ENCODE results near the gene ADM2. TPM values are rescaled to one million over a fixed set of nuclear protein-coding genes. Genes with fewer than 3 reads are reported as not detected.

The ADM2 gene
- total and polyA plus RNA-seq, 2 of the 13 experiments (the other 11 are each of a cell fraction or from before 2014, with no cell fraction given) = 1.2 to 3.0 TPM

DNA sequence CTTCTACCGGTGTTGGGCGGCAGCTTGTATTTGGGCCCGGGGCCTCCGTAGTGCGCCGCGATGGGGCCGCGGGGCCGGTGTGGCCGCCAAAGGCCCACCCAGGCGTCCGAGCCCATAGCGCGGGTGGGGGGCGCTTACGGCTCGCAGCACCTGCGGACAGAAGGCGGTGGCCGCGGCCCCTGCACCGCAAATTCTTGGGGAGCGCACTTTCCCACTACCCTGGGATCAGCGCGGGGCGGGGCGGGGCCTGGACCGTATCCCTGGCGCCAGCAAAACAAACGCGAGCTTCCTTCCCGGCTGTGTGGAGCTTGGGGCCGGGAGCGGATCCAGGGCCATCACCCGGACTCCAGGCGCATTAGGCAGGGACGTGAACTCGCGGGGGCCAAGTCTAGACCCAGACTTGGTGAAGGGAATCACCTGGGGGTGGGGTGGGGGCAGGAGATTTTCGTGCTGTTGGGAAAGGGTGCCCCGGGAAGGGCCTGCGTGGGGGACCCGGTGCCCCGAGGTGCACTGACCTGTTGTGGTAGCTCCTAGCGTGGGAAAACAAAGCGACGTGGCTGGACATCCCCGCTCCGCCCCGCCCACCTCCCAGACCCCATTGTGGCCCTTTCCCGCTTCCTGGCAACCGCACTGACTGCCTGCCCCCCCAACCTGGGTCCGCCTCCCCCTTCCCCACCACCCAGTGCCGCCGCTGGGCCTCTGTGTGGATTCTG, 50.8 kb downstream of the ADM2 start (continued):
- TF ChIP-seq TCF12 (IDR thresholded peaks at IDR 0.05) (no peak), TCF12 (CRISPR knock-in tag; IDR thresholded peaks at IDR 0.05) (no peak), ZNF280D (CRISPR knock-in tag; IDR thresholded peaks at IDR 0.05) (no peak), ZKSCAN1 (IDR thresholded peaks at IDR 0.05; ENCODE audit: low read length) (no peak), IKZF1 (IDR thresholded peaks at IDR 0.05) (no peak), EP300 (IDR thresholded peaks at IDR 0.05; ENCODE audit: low read depth in 2 of 2, low read length in 2 of 2) (no peak), EP300 (CRISPR knock-in tag; IDR thresholded peaks at IDR 0.05; ENCODE audit: borderline replicate concordance) (no peak), ATF7 (IDR thresholded peaks at IDR 0.05) (no peak), ATF7 (CRISPR knock-in tag; IDR thresholded peaks at IDR 0.05) (no peak), ZNF326 (CRISPR knock-in tag; IDR thresholded peaks at IDR 0.05; ENCODE audit: borderline replicate concordance) (no peak), KAT2B (IDR thresholded peaks at IDR 0.05; ENCODE audit: borderline replicate concordance, low read depth, low read length) (no peak), ZNF3 (CRISPR knock-in tag; IDR thresholded peaks at IDR 0.05) (no peak), MNT (IDR thresholded peaks at IDR 0.05) (no peak), MXD3 (CRISPR knock-in tag; IDR thresholded peaks at IDR 0.05) (no peak)
- TF ChIP-seq, protein P1, sequence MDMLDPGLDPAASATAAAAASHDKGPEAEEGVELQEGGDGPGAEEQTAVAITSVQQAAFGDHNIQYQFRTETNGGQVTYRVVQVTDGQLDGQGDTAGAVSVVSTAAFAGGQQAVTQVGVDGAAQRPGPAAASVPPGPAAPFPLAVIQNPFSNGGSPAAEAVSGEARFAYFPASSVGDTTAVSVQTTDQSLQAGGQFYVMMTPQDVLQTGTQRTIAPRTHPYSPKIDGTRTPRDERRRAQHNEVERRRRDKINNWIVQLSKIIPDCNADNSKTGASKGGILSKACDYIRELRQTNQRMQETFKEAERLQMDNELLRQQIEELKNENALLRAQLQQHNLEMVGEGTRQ (IDR thresholded peaks at IDR 0.05; ENCODE audit: low read depth, low read length) = no peak
- TF ChIP-seq, protein P1 (CRISPR knock-in tag; IDR thresholded peaks at IDR 0.05; ENCODE audit: borderline replicate concordance) = no peak
- TF ChIP-seq, protein P2, sequence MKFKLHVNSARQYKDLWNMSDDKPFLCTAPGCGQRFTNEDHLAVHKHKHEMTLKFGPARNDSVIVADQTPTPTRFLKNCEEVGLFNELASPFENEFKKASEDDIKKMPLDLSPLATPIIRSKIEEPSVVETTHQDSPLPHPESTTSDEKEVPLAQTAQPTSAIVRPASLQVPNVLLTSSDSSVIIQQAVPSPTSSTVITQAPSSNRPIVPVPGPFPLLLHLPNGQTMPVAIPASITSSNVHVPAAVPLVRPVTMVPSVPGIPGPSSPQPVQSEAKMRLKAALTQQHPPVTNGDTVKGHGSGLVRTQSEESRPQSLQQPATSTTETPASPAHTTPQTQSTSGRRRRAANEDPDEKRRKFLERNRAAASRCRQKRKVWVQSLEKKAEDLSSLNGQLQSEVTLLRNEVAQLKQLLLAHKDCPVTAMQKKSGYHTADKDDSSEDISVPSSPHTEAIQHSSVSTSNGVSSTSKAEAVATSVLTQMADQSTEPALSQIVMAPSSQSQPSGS (CRISPR knock-in tag; IDR thresholded peaks at IDR 0.05) = no peak

Data from HepG2 (cell line).